H4 (cell line): ENCODE measurements around the gene HSPG2. TPM values are rescaled to one million over a fixed set of nuclear protein-coding genes. Genes with fewer than 3 reads are reported as not detected.
"Not testable (repeated sequence)": the region's sequence is repeated elsewhere in the genome, so short reads cannot be mapped to it uniquely, and the experiment has no call there.

ENCODE experiments used
- DNase-seq: peaks from one replicate; pipeline ENCODE4 v3.0.0-alpha.2; 2015; ENCODE audit warnings: low spot score
- total RNA-seq: library from RNA; depleted of rRNA; stranded (reverse); fragments of >200 nt; shearing (Covaris generic); gene quantifications from 2 replicates; pipeline ENCODE4 v1.2.3, GENCODE V29; 2014

HSPG2 gene
- total RNA-seq, 1 experiment from 2014 or later: 8.9 TPM

DNA sequence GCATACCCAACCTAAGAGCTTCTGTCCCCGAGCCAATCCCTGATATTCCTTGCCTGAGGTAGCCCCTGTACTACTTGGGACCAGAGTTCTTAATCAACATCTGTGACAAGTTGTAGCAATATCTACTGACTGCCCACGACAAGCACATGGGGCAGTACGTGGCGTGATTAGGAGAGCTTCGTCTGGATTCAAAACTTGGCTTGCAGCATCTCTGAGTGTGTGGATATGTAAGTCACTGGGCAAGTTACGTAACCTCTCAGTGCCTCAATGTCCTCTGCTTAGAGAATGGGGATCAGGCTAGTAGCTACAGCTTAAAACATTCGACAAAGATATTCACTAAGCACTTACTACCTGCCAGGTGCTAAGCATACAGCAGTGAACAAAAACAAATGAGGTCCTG lies 5.0 kb downstream of the HSPG2 start:
- DNase-seq: no peak

- DNase-seq: peak; percentile 60
Observed at GRCh38 chr1:21931171-21932093, 5.7 kb downstream of the HSPG2 start.

- no peak for DNase-seq
Observed at GRCh38 chr1:21930629-21931170, 6.4 kb downstream of the HSPG2 start.

GRCh38 chr1:21930080-21930571 lies 7.0 kb downstream of the HSPG2 start:
- no peak for DNase-seq

DNA sequence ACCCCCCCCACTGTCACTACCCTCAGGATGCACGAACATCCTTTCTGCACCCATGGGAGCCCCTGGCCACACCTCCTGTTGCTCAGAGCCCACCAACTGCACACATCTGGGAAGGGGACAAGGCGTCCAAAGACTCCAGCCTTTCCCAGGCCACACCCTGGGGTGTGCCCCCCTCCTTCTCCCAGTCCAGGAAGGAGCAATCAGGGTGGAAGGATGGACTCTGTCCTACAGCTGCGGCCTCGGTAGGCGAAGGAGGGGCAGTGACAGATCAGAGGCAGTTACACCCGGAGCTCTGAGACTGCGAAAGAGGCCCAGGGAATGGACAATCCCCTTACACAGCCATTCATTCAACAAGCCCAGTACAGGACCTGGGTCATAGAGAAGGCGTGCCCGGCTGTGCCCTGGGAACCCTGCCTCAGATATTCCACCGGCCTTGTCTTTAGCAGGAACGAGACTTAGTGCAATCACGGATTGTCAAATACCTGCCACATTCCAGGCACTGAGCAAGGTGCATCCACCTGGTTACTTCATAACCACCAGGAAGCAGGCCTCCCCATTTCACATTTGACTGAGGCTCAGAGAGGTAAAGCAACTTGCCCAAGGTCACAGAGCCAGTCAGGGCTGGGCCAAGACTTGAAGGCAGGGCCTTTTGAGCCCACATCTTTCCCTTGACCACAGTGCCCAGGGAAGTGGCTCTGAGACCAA lies 9.4 kb downstream of the HSPG2 start:
- DNase-seq: no peak

GRCh38 chr1:21926814-21927532 lies 10.1 kb downstream of the HSPG2 start:
- no peak for DNase-seq

DNA sequence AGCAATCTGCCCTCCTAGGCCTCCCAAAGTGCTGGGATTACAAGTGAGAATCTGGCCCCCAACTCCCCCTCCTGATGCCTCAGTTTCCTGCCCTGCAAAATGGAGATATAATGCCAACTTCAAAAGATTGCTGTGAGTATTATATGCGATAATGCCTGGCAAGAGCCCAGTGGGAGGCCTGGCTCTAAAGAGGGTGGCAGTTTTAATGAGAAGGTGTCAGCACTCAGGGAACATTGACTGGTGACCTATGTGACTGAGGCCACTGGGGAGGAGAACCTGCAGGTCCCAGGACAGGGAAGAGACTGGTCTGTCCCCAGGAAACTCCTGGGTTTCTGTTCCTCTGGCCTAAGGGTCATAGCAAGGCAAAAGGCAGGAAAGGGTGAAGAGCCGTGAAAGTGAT lies 11.0 kb downstream of the HSPG2 start:
- DNase-seq: no peak

DNA sequence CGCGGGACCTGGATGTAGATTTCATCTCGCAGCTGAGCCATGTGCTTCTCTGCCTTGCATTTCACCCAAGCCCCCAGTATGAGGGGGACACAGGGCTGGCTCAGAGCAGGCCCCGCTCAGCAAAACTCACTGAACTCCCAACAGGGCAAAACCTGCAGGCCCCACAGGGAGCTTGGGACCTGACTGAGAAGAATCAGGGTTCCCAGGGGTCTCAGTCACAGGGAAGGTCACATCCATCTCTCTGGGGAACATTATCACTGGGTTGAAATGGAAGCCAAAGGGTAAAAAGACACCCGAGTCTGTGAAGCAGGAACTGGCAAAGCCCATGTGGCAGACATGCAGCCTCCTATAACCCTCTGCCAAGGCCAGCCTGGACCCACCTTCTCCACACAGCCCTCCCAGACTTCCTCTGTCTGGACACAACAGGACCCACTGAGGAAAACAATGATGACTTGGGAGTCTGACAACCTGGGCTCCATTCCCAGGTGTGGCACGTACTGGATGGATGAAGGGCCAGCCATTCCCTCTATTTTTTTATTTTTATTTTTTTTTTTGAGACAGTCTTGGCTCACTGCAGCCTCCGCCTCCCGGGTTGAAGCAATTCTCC lies 11.7 kb downstream of the HSPG2 start:
- no peak for DNase-seq

GRCh38 chr1:21924503-21925005 lies 12.6 kb downstream of the HSPG2 start:
- DNase-seq: no peak

DNA sequence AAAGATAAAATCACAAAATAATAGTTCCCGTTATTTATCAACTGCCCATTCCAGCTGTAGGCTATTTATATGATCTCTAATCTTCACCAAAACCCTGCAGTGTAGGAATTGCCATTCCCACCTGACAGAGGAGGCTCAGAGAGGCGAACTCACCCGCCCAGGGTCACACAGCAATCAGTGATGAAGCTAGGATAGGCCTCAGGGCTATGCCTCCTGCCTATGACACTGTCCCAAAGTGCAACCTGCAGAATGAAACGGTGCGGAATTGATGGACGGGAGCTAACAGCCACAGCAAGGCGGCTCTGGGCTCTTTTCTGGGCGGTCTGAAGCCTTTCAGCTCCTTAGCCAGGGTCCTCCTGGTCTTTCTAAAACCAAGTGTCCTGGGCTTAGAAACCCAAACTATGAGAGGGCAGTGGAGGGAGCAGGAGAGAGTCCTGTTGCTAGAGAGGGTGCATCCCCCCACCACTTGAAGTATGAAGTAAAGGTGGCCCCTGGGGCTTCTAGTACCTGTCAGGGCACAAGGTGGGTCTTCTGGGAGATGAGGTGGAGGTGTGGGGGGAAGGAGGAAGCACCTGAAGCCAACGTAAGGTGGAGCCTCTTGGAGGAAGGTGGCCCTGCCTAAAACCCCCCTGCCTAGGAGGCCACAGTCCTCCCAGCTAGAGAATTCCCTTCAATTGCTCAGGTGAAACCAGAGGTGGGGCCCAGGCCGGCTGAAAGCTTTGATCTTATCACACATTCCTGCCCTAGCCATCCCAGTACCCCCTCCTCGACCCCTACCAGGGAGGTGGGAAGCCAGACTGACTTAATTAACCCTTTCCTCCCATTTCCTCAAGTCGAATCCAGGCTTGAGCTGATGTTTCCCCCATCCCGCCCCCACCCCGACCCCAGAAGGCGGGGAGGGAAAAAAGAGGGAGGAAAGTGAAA lies 14.8 kb downstream of the HSPG2 start:
- DNase-seq: no peak

DNA sequence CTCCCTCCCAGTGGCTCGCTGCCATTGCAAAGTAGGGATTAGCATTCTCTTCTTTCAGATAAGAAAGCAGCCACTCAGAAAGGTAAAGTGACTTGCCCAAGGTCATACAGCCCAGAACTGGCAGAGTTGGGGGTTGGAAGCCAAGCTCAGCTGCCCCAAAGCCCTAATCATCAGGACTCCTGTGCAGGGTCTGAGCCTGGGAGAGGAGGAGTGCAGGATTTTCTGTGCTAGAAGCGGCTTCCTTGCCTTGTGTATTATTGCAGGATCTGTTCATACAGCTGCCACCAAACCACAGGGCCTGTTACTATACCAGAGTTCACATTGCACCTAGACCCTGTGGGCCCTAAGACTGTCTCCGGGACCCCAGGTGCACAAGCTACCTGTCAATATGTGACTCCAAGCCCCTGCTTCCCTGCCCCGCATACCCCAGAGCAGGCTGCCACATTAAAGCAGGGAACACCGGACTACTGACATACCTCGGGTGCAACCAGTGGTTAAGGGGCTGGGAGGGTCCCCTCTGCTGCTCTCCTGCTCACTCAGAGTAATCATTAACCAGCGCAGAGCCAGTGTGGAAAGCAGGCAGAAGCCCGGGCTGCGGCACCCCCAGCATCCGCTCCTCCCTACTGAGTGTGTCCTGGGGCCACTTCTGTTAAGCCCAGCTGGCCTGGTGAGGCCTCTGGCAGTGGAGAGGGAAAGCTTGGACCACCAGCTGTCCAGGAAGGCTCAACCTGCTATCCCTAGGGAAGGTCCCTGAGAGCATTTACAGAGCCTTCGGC lies 15.8 kb downstream of the HSPG2 start:
- DNase-seq: no peak

DNA sequence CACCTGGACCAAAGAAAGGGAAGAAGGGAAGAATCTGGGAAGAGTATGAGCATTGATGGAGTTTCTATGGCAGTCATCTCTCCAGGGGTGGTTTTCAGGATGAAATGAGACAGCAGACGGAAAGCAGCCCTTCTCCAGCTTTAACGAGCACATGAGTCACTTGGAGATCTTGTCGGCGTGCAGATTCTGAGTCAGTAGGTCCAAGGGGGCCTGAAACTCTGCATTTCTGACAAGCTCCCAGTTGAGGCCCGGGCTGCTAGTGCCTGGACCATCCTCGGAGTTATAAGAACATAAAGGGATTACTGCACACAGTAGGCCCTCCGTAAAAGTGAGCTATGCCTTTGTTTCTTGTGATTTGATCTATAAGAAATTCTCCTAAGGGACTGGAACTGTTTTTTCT lies 17.6 kb downstream of the HSPG2 start:
- peak; percentile 57 for DNase-seq

DNA sequence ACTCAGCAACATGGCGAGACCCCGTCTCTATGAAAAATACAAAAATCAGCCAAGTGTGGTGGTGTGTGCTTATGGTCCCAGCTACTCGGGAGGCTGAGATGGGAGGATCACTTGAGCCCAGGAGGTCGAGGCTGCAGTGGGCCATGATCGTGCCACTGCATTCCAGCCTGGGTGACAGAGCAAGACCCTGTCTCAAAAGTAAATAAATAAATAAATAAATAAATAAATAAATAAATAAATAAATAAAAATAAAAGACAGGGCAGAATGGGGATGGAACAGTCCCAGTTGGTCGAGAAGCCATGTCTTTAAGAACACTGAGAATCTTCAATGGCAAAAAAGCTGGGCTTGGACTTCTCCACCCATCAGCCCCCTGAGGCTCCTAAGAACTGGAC lies 19.9 kb downstream of the HSPG2 start:
- not testable (repeated sequence) for DNase-seq

GRCh38 chr1:21916447-21917238 lies 20.5 kb downstream of the HSPG2 start:
- DNase-seq: no peak

DNA sequence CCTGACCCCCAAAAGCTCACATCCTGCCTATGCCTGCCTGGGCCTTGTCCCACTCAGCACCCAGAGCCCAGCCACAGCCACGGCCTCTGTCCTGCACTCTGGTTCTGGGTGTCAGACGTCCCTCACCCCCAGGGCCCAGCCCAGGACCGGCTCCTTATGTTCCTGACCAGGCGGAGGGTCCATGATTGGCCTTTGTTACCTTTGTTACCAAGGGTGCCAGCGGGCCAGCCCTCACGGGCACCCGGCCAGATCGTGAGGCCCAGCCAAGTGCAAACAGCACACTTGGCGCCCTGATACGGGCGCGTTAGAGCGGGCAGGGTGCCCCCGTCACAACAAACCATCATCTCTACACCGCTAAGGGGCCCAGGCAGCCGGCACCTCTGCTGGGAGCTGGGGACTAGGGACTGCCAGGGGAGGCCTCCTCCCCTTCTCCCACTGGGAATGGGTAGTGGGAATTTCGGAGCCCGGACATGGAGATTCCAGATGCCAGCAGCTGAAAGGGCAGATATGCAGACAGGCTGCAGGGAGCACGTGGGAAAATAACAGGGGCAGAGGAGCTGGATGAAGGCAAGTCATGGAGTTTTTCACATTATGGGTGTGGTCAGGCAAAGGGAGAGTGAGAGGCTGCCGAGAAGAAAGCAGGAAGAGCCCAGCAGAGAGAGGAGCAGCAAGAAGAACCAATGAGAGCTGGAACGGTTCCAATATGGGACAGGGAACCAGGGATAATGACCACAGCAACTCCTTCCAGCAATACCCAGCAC lies 22.1 kb downstream of the HSPG2 start:
- DNase-seq: no peak

GRCh38 chr1:21914450-21914849 lies 22.7 kb downstream of the HSPG2 start:
- no peak for DNase-seq

DNA sequence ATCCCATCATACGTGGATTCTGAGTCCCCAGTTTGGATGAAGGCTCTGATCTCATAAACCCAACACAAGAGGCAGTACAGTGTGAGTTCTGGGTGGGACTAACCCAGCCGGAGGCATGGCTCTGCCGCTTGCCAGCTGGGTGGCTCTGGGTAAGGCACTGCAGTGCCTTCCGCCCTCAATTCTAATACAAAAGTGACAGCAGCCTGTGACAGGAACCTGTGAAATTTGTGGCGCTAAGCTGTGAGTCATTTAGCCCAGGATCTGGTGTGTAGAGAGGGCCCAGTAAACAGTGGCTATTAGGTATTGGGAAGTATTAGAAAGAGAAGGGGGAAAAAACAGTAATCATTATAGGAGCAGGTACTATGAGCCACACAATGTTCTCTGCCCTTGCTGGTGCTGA lies 23.3 kb downstream of the HSPG2 start:
- no peak for DNase-seq

GRCh38 chr1:21913258-21913657 lies 23.9 kb downstream of the HSPG2 start:
- DNase-seq: no peak
